Vagina (tissue), 2 donors: ENCODE data around the gene EPS8L3. TPM values are rescaled to one million over a fixed set of nuclear protein-coding genes. Genes with fewer than 3 reads are reported as not detected.
"Not testable (repeated sequence)": the region's sequence is repeated elsewhere in the genome, so short reads cannot be mapped to it uniquely, and the experiment has no call there.

Experiments
- DNase-seq, 2 donors: peaks; one replicate each; pipeline ENCODE4 v3.0.0-alpha.2; 2017; ENCODE audit errors: extremely low spot score in 2 of 2
- H3K27ac ChIP-seq: fragments of 200-600 bp; sonication (generic); one replicate; pipeline ENCODE4 v1.5.1; 2019
- H3K27me3 ChIP-seq: fragments of 200-600 bp; sonication (generic); one replicate; pipeline ENCODE4 v1.5.1; 2019
- H3K36me3 ChIP-seq, 2 donors: fragments of 200-600 bp; sonication (generic); one replicate each; pipeline ENCODE4 v1.5.1; 2017 to 2019
- H3K4me1 ChIP-seq: fragments of 200-600 bp; sonication (generic); one replicate; pipeline ENCODE4 v1.5.1; 2019
- H3K4me3 ChIP-seq, 2 donors: fragments of 200-600 bp; sonication (generic); 1 replicate in 1 of 2; 2 replicates in 1 of 2; pipeline ENCODE4 v1.5.1; 2016 to 2019
- H3K9me3 ChIP-seq: fragments of 200-600 bp; sonication (generic); one replicate; pipeline ENCODE4 v1.5.1; 2019
- CTCF ChIP-seq, 3 experiments: fragments of 450-650 bp in 2 of 3; fragments of 200-600 bp in 1 of 3; sonication (generic) in 1 of 3; IDR thresholded peaks; one replicate each; pipeline ENCODE4 v1.5.1; 2017 to 2019; ENCODE audit warnings: antibody characterized with exemption in 3 of 3, mild to moderate bottlenecking in 2 of 3, moderate library complexity in 2 of 3
- POLR2A ChIP-seq, 2 donors: fragments of 450-650 bp; IDR thresholded peaks; one replicate each; pipeline ENCODE4 v1.6.1; 2017; ENCODE audit warnings: antibody characterized with exemption in 2 of 2, mild to moderate bottlenecking in 2 of 2, moderate library complexity in 2 of 2
- POLR2AphosphoS5 ChIP-seq, 2 donors: sonication (generic); formaldehyde crosslinking; IDR thresholded peaks; one replicate each; pipeline ENCODE4 v1.9.0; 2017; ENCODE audit warnings: antibody characterized with exemption in 2 of 2, mild to moderate bottlenecking in 2 of 2, low read depth in 1 of 2; ENCODE audit not compliant: insufficient read depth in 1 of 2
- intact Hi-C: fragments of 100-400 bp; cut with DNase I; formaldehyde crosslinking; loops from one replicate; pipeline ENCODE4 v1.15.1; 2023
- total RNA-seq: library from RNA; depleted of rRNA; stranded (reverse); fragments of >200 nt; gene quantifications from one replicate; pipeline ENCODE4 v1.2.3, GENCODE V29; 2016

Gene EPS8L3
- total RNA-seq, 1 donor from 2014 or later: not detected

GRCh38 chr1:109757936-109758786, 5.6 kb downstream of the EPS8L3 start:
- no peak for TF ChIP-seq POLR2AphosphoS5 (IDR thresholded peaks at IDR 0.05; ENCODE audit: insufficient read depth in 1 of 2, low read depth in 1 of 2)
- TF ChIP-seq POLR2A (IDR thresholded peaks at IDR 0.05): no peak
- TF ChIP-seq CTCF (IDR thresholded peaks at IDR 0.05): no peak
- H3K4me1 ChIP-seq: peaks cover 3% of the 10 kb centered on the region
- no peaks in the 10 kb centered on the region for H3K36me3 ChIP-seq
- H3K4me3 ChIP-seq: no peak overlapping the region
- no peaks in the 10 kb centered on the region for H3K27me3 ChIP-seq
- H3K9me3 ChIP-seq: no peaks in the 10 kb centered on the region
- H3K27ac ChIP-seq: no peak overlapping the region
- DNase-seq: no peak
- intact Hi-C loops: no loop called here

- intact Hi-C loops: no loop called here
- H3K4me1 ChIP-seq: no peaks in the 10 kb centered on the region
- H3K27ac ChIP-seq: no peak overlapping the region
- TF ChIP-seq POLR2A (IDR thresholded peaks at IDR 0.05) (no peak), CTCF (IDR thresholded peaks at IDR 0.05) (no peak), POLR2AphosphoS5 (IDR thresholded peaks at IDR 0.05; ENCODE audit: insufficient read depth in 1 of 2, low read depth in 1 of 2) (no peak)
- no peaks in the 10 kb centered on the region for H3K27me3 ChIP-seq
- no peak overlapping the region for H3K4me3 ChIP-seq
- H3K36me3 ChIP-seq: no peaks in the 10 kb centered on the region
- DNase-seq: no peak
- H3K9me3 ChIP-seq: no peaks in the 10 kb centered on the region
These were observed 6.7 kb downstream of the EPS8L3 start for GRCh38 chr1:109756848-109757521.

- H3K9me3 ChIP-seq, DNase-seq, H3K27me3 ChIP-seq, H3K27ac ChIP-seq, intact Hi-C loops, H3K4me3 ChIP-seq, H3K4me1 ChIP-seq, H3K36me3 ChIP-seq: not testable (repeated sequence)
These were observed 7.4 kb downstream of the EPS8L3 start for GRCh38 chr1:109756325-109756724.

GRCh38 chr1:109754738-109755137, 9.0 kb downstream of the EPS8L3 start:
- no peak for DNase-seq
- intact Hi-C loops: no loop called here
- no peak for TF ChIP-seq CTCF (IDR thresholded peaks at IDR 0.05)
- no peak for TF ChIP-seq POLR2AphosphoS5 (IDR thresholded peaks at IDR 0.05; ENCODE audit: insufficient read depth in 1 of 2, low read depth in 1 of 2)
- TF ChIP-seq POLR2A (IDR thresholded peaks at IDR 0.05): no peak

GRCh38 chr1:109751531-109752260, 12.0 kb downstream of the EPS8L3 start:
- intact Hi-C loops: no loop called here
- no peak for DNase-seq
- Histone ChIP-seq H3K27ac (no peak overlapping the region), H3K4me1 (no peaks in the 10 kb centered on the region), H3K9me3 (no peaks in the 10 kb centered on the region), H3K4me3 (no peak overlapping the region), H3K36me3 (no peaks in the 10 kb centered on the region), H3K27me3 (no peaks in the 10 kb centered on the region)
- no peak for TF ChIP-seq CTCF (IDR thresholded peaks at IDR 0.05)
- no peak for TF ChIP-seq POLR2A (IDR thresholded peaks at IDR 0.05)
- TF ChIP-seq POLR2AphosphoS5 (IDR thresholded peaks at IDR 0.05; ENCODE audit: insufficient read depth in 1 of 2, low read depth in 1 of 2): no peak

More at GRCh38 chr1:109754738-109755137, 9.0 kb downstream of the EPS8L3 start:
- Histone ChIP-seq H3K4me1 (no peaks in the 10 kb centered on the region), H3K27me3 (no peaks in the 10 kb centered on the region), H3K9me3 (no peaks in the 10 kb centered on the region), H3K4me3 (no peak overlapping the region), H3K36me3 (no peaks in the 10 kb centered on the region), H3K27ac (no peak overlapping the region)
